UCSD-AML1 (cell line): ENCODE results near the gene HTRA2.

Source experiments
- DNase-seq: peaks from one replicate; lab custom pipeline; 2025; ENCODE audit not compliant: unreplicated experiment; lab: John Stamatoyannopoulos, UW

HTRA2 gene

GRCh38 chr2:74515271-74515980 is 14.3 kb upstream of the HTRA2 start:
- no peak for DNase-seq

- no peak for DNase-seq
These were observed 13.6 kb upstream of the HTRA2 start for GRCh38 chr2:74515981-74516633.

GRCh38 chr2:74516650-74517049 is 13.1 kb upstream of the HTRA2 start:
- no peak for DNase-seq

GRCh38 chr2:74522516-74522915 is 7.2 kb upstream of the HTRA2 start:
- DNase-seq = no peak

GRCh38 chr2:74524005-74524404 is 5.7 kb upstream of the HTRA2 start:
- no peak for DNase-seq

- DNase-seq = no peak
These were observed 4.6 kb upstream of the HTRA2 start for GRCh38 chr2:74524955-74525716.

GRCh38 chr2:74525717-74526648 is 3.8 kb upstream of the HTRA2 start, which contains the start of gene DQX1:
Gene DQX1, minus strand, starts transcription at chr2:74526231. Its CDS starts 502 bp downstream, at chr2:74525729.
- DNase-seq = no peak

GRCh38 chr2:74526649-74527230 is 3.0 kb upstream of the HTRA2 start:
- DNase-seq = no peak

- no peak for DNase-seq
These were observed 2.0 kb upstream of the HTRA2 start for GRCh38 chr2:74527741-74528140.

- no peak for DNase-seq
These were observed 955 bp upstream of the HTRA2 start for GRCh38 chr2:74528600-74529356.

GRCh38 chr2:74530239-74531187 is 780 bp downstream of the HTRA2 start:
- peak; percentile 68 for DNase-seq

- no peak for DNase-seq
These were observed 1.9 kb downstream of the HTRA2 start for GRCh38 chr2:74531666-74532065.

GRCh38 chr2:74532222-74532621 is 2.5 kb downstream of the HTRA2 start:
- DNase-seq = no peak

- no peak for DNase-seq
These were observed 3.7 kb downstream of the HTRA2 start for GRCh38 chr2:74533464-74533863.

- no peak for DNase-seq
These were observed 4.7 kb downstream of the HTRA2 start for GRCh38 chr2:74534411-74534810.

- DNase-seq = no peak
These were observed 5.8 kb downstream of the HTRA2 start for GRCh38 chr2:74535440-74535965.

- DNase-seq = no peak
These were observed 6.6 kb downstream of the HTRA2 start for GRCh38 chr2:74536166-74536950.

- no peak for DNase-seq
These were observed 7.4 kb downstream of the HTRA2 start for GRCh38 chr2:74537140-74537539.
